GM19351 (cell line): ENCODE data around the gene KCNMA1.
"Not testable (repeated sequence)": the region's sequence is repeated elsewhere in the genome, so short reads cannot be mapped to it uniquely, and the experiment has no call there.

Experiments used
- ATAC-seq: cut with Tn5 transposase; IDR thresholded peaks from one replicate; pipeline ENCODE4 v1.9.1; 2021; ENCODE audit warnings: mild to moderate bottlenecking, moderate library complexity; ENCODE audit not compliant: unreplicated experiment

The KCNMA1 gene

GRCh38 chr10:77428691-77429395, 208.8 kb downstream of the KCNMA1 start:
- no peak for ATAC-seq

GRCh38 chr10:77424257-77424656, 213.4 kb downstream of the KCNMA1 start:
- no peak for ATAC-seq

GRCh38 chr10:77422491-77423338, 214.9 kb downstream of the KCNMA1 start:
- no peak for ATAC-seq

- ATAC-seq: no peak
Measured at GRCh38 chr10:77421591-77421990, 216.0 kb downstream of the KCNMA1 start.

- ATAC-seq: no peak
Measured at GRCh38 chr10:77420947-77421523, 216.6 kb downstream of the KCNMA1 start.

- ATAC-seq: no peak
Measured at GRCh38 chr10:77419979-77420378, 217.6 kb downstream of the KCNMA1 start.

GRCh38 chr10:77419056-77419455, 218.6 kb downstream of the KCNMA1 start:
- no peak for ATAC-seq

GRCh38 chr10:77417806-77418640, 219.6 kb downstream of the KCNMA1 start:
- no peak for ATAC-seq

- ATAC-seq: no peak
Measured at GRCh38 chr10:77417359-77417758, 220.2 kb downstream of the KCNMA1 start.

- ATAC-seq: no peak
Measured at GRCh38 chr10:77416311-77417135, 221.1 kb downstream of the KCNMA1 start.

- ATAC-seq: no peak
Measured at GRCh38 chr10:77415313-77415960, 222.2 kb downstream of the KCNMA1 start.

- no peak for ATAC-seq
Measured at GRCh38 chr10:77413231-77413630, 224.4 kb downstream of the KCNMA1 start.

- ATAC-seq: not testable (repeated sequence)
Measured at GRCh38 chr10:77412573-77413133, 225.0 kb downstream of the KCNMA1 start.

- ATAC-seq: no peak
Measured at GRCh38 chr10:77411805-77412204, 225.8 kb downstream of the KCNMA1 start.

GRCh38 chr10:77410523-77410922, 227.1 kb downstream of the KCNMA1 start:
- no peak for ATAC-seq

GRCh38 chr10:77409697-77410471, 227.7 kb downstream of the KCNMA1 start:
- ATAC-seq: no peak

- no peak for ATAC-seq
Measured at GRCh38 chr10:77408259-77408658, 229.3 kb downstream of the KCNMA1 start.

GRCh38 chr10:77406764-77407430, 230.7 kb downstream of the KCNMA1 start:
- ATAC-seq: no peak
